ENCODE results near the gene PPP4R2.

The PPP4R2 gene

DNA sequence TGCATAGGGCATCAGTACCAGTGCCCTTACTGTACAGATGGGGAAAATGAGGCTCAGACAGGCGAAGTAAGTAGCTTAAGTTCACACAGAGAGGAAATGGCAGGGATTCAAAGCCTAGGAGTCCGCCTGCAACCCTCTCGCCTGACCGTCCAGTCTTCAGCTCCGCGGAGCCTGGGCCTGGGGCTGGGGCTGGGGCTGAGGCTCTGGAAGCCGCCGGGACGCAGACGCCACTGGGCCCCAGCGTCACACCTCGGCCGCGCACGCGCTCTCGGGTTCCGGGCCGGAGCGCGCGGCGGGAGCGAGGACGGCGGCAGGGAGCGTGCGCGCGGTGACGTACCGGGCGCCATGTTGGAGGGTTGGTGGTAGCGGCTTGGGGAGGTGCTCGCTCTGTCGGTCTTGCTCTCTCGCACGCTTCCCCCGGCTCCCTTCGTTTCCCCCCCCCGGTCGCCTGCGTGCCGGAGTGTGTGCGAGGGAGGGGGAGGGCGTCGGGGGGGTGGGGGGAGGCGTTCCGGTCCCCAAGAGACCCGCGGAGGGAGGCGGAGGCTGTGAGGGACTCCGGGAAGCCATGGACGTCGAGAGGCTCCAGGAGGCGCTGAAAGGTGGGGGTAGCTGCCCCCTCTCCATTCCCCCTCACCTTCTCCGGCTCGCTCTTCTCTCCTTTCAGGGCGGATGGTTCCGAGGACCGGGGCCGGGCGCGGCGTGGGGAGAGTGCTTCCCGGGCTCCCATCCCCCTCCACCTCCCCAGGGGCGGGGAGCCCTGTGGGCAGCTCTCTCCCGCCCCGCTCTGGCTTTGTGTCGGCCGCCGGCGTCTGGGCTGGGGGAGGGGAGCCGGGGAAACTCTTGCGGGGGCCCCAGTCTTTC, at the start of gene PPP4R2:
Gene PPP4R2, plus strand, starts transcription at position 339 of the 861 bp plus-strand sequence. Its CDS starts 227 bp downstream, at position 566.
- peak; percentile 51 for DNase-seq (ENCODE audit: low read depth)
- TF ChIP-seq, protein P1, sequence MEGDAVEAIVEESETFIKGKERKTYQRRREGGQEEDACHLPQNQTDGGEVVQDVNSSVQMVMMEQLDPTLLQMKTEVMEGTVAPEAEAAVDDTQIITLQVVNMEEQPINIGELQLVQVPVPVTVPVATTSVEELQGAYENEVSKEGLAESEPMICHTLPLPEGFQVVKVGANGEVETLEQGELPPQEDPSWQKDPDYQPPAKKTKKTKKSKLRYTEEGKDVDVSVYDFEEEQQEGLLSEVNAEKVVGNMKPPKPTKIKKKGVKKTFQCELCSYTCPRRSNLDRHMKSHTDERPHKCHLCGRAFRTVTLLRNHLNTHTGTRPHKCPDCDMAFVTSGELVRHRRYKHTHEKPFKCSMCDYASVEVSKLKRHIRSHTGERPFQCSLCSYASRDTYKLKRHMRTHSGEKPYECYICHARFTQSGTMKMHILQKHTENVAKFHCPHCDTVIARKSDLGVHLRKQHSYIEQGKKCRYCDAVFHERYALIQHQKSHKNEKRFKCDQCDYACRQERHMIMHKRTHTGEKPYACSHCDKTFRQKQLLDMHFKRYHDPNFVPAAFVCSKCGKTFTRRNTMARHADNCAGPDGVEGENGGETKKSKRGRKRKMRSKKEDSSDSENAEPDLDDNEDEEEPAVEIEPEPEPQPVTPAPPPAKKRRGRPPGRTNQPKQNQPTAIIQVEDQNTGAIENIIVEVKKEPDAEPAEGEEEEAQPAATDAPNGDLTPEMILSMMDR (IDR thresholded peaks at IDR 0.05; ENCODE audit: control insufficient read depth, extremely low read depth, insufficient read depth): no peak
- H3K4me3 ChIP-seq (ENCODE audit: low read depth, low read length): peak within 1 kb of the TSS; percentile 66

DNA sequence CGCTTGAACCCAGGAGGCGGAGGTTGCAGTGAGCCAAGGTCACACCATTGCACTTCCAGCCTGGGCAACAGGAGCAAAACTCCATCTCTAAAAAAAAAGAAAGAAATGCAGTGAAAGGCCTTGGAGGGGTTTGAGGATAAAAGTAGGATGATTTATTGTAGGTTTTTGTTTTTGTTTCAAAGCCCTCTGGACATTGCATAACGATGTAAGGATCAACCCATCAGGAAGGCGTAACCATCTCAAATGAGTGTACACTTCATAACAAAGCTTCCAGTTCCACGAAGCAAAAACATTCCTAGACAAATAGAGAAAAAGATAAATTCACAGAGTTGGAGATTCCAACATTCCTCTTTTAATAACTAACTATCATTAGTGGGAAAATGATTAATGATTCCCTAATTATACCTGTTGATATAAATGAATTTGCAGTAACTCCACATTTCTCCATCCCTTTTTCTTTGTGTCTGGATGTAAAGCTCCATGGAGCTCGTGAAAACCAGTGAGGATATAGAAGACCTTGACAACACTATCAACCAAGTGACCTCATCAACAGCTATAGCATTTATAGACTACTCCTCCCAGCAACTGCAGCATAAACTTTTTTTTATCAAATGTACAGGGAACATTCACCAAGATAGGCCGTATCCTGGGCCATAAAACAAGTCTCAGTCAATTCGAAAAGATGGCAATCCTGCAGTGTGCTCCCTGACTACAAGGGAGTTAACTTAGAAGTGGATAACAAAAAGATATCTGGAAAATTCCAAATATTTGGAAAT, 48.7 kb upstream of the PPP4R2 start:
- DNase-seq (ENCODE audit: low read depth): no peak
- TF ChIP-seq, protein P1 (IDR thresholded peaks at IDR 0.05; ENCODE audit: control insufficient read depth, extremely low read depth, insufficient read depth): no peak
- H3K4me3 ChIP-seq (ENCODE audit: low read depth, low read length): no peak overlapping the region

DNA sequence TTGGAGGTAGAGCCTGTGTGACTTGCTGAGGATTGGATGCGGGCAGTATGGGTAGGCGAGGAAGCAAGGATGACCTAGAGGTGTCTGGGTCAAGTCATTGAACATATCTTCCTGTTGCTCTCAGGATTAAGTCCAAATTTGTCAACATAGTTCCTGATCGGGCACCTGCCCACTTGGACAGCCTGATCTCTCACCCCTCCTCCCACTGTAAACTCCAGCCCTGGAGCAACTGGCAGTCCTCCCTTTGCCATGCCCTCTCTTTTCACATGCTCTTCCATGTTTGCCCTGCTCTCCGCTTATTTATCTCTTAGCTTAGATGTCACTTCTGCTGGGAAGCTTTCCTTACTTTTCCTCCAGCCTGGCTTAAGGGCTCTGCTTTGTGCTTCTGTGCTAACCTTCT, 47.6 kb upstream of the PPP4R2 start:
- peak; percentile 61 for DNase-seq (ENCODE audit: low read depth)
- no peak overlapping the region for H3K4me3 ChIP-seq (ENCODE audit: low read depth, low read length)
- TF ChIP-seq, protein P1 (IDR thresholded peaks at IDR 0.05; ENCODE audit: control insufficient read depth, extremely low read depth, insufficient read depth): no peak

GRCh38 chr3:72950372-72950771, 46.2 kb upstream of the PPP4R2 start:
- H3K4me3 ChIP-seq (ENCODE audit: low read depth, low read length): no peak overlapping the region
- TF ChIP-seq, protein P1 (IDR thresholded peaks at IDR 0.05; ENCODE audit: control insufficient read depth, extremely low read depth, insufficient read depth): no peak
- no peak for DNase-seq (ENCODE audit: low read depth)

- no peak for DNase-seq (ENCODE audit: low read depth)
- H3K4me3 ChIP-seq (ENCODE audit: low read depth, low read length): no peak overlapping the region
- TF ChIP-seq, protein P1 (IDR thresholded peaks at IDR 0.05; ENCODE audit: control insufficient read depth, extremely low read depth, insufficient read depth): no peak
Measured at GRCh38 chr3:72950801-72951200, 45.8 kb upstream of the PPP4R2 start.

DNA sequence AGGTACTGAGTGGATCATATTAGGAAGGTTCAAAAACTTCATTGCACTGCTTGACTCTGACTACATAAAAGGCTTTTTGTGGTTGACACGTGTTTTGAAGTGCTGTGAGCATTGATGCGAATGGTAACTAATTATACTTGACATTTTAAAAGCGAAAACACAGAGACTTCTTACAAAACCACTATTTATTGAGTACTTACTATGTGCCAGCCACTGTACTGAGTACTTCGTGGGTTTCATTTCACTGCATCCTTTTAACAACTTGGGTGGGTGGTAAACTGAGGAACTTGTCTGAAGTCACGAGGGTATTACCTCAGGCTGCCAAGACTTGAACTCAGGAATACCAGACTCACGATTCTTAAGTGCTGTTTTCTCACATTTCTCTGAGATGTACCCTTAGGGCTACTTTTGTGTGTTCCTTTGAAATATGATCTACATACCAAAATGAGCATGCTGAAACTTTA, 45.3 kb upstream of the PPP4R2 start:
- TF ChIP-seq, protein P1 (IDR thresholded peaks at IDR 0.05; ENCODE audit: control insufficient read depth, extremely low read depth, insufficient read depth): no peak
- DNase-seq (ENCODE audit: low read depth): no peak
- no peak overlapping the region for H3K4me3 ChIP-seq (ENCODE audit: low read depth, low read length)
